HL-60 (cell line): Measurements from ENCODE around the gene KIF1B.

Experiments used
- DNase-seq, 2 experiments: peaks; one replicate each; pipeline ENCODE4 v3.0.0-alpha.2; 2010 to 2020; ENCODE audit warnings: low read depth in 1 of 2, low spot score in 1 of 2
- H3K27ac ChIP-seq: fragments of 250-450 bp; sonication (Bioruptor Pico); replicated peaks from 2 replicates; pipeline ENCODE4 v1.5.1; 2020; ENCODE audit warnings: mild to moderate bottlenecking, moderate library complexity
- H3K27me3 ChIP-seq: fragments of 250-450 bp; sonication (Bioruptor Pico); 2 replicates; pipeline ENCODE4 v1.5.1; 2021; ENCODE audit warnings: mild to moderate bottlenecking, moderate library complexity; ENCODE audit not compliant: insufficient read depth, poor library complexity, severe bottlenecking
- H3K4me3 ChIP-seq: replicated peaks from 2 replicates; pipeline ENCODE4 v1.5.1; 2011; ENCODE audit warnings: mild to moderate bottlenecking, control low read depth, low read length; ENCODE audit not compliant: insufficient read depth
- CTCF ChIP-seq: IDR thresholded peaks from one replicate; pipeline ENCODE4 v1.5.1; 2011; ENCODE audit warnings: low read length, control low read depth, inconsistent platforms; ENCODE audit not compliant: insufficient read depth
- GABPA ChIP-seq: IDR thresholded peaks from 2 replicates; pipeline ENCODE4 v1.6.1; 2012; ENCODE audit warnings: low read depth
- POLR2AphosphoS5 ChIP-seq: IDR thresholded peaks from 2 replicates; pipeline ENCODE4 v1.6.1; 2012; ENCODE audit warnings: low read depth
- REST ChIP-seq: IDR thresholded peaks from 2 replicates; pipeline ENCODE4 v1.6.1; 2012; ENCODE audit warnings: low read depth; ENCODE audit not compliant: insufficient replicate concordance
- SPI1 ChIP-seq: IDR thresholded peaks from 2 replicates; pipeline ENCODE4 v1.6.1; 2012; ENCODE audit warnings: low read depth, mild to moderate bottlenecking, borderline replicate concordance

KIF1B gene

DNA sequence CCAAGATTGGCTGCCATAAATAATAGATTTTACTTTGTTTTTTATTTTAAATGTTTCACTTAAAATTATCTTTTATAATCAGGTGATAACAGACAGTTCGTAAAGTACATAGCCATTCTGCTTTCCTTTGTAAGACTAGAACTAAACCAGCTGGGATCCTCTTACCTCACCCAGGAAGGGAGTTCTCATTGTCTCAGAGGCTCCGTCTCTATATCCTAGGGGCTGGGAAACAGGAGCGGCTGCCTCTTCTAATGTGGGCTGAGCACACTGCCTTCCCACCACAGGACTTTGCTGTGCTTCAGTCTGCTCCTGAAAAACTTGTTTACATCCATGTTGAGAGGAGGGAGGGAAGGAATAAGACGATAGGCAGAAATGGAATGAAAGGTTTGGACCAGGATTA is 142.9 kb downstream of the KIF1B start:
- H3K27ac ChIP-seq = no peak overlapping the region
- DNase-seq = no peak
- no peak overlapping the region for H3K4me3 ChIP-seq
- TF ChIP-seq CTCF (no peak), SPI1 (no peak), GABPA (no peak), REST (no peak)
- no peaks in the 10 kb centered on the region for H3K27me3 ChIP-seq

- H3K27me3 ChIP-seq = no peaks in the 10 kb centered on the region
- H3K27ac ChIP-seq = no peak overlapping the region
- no peak for TF ChIP-seq POLR2AphosphoS5
- TF ChIP-seq REST = no peak
- no peak for TF ChIP-seq GABPA
- no peak for TF ChIP-seq SPI1
- no peak for TF ChIP-seq CTCF
- no peak overlapping the region for H3K4me3 ChIP-seq
- DNase-seq = no peak
Observed at GRCh38 chr1:10353693-10354092, 143.3 kb downstream of the KIF1B start.

- no peak overlapping the region for H3K27ac ChIP-seq
- TF ChIP-seq POLR2AphosphoS5 (no peak), REST (no peak), GABPA (no peak), SPI1 (no peak), CTCF (no peak)
- no peak overlapping the region for H3K4me3 ChIP-seq
- H3K27me3 ChIP-seq = no peaks in the 10 kb centered on the region
- DNase-seq = no peak
Observed at GRCh38 chr1:10360045-10360444, 149.7 kb downstream of the KIF1B start.
